GM19099 (cell line): ENCODE results near the gene MMP24OS.

Experiments used
- POLR2A ChIP-seq: IDR thresholded peaks from 3 replicates; pipeline ENCODE4 v1.6.1; 2011; ENCODE audit warnings: low read depth; ENCODE audit not compliant: insufficient read length; ENCODE audit errors: extremely low read depth

Gene MMP24OS

GRCh38 chr20:35275741-35276251 is 2.1 kb downstream of the MMP24OS start:
- no peak for TF ChIP-seq POLR2A

GRCh38 chr20:35274172-35275092 is 3.5 kb downstream of the MMP24OS start:
- no peak for TF ChIP-seq POLR2A

- no peak for TF ChIP-seq POLR2A
These were observed 4.3 kb downstream of the MMP24OS start for GRCh38 chr20:35273449-35274171.

GRCh38 chr20:35271904-35272303 is 6.0 kb downstream of the MMP24OS start:
- no peak for TF ChIP-seq POLR2A

- no peak for TF ChIP-seq POLR2A
These were observed 6.6 kb downstream of the MMP24OS start for GRCh38 chr20:35271073-35271882.

GRCh38 chr20:35270021-35270902 is 7.7 kb downstream of the MMP24OS start:
- TF ChIP-seq POLR2A, result no peak

- no peak for TF ChIP-seq POLR2A
These were observed 8.7 kb downstream of the MMP24OS start for GRCh38 chr20:35269055-35269781.

GRCh38 chr20:35267092-35267491 is 10.8 kb downstream of the MMP24OS start:
- no peak for TF ChIP-seq POLR2A

GRCh38 chr20:35264755-35265154 is 13.2 kb downstream of the MMP24OS start:
- TF ChIP-seq POLR2A, result no peak

- TF ChIP-seq POLR2A, result no peak
These were observed 14.2 kb downstream of the MMP24OS start for GRCh38 chr20:35263532-35264341.

GRCh38 chr20:35260426-35260825 is 17.5 kb downstream of the MMP24OS start:
- no peak for TF ChIP-seq POLR2A

GRCh38 chr20:35257175-35257909 is 20.6 kb downstream of the MMP24OS start:
- TF ChIP-seq POLR2A, result no peak
